WTC11 (cell line): ENCODE data around the gene RCN1. TPM values are rescaled to one million over a fixed set of nuclear protein-coding genes. Genes with fewer than 3 reads are reported as not detected.

Source experiments
- ATAC-seq: fragments of 200-7000 bp; cut with Tn5 transposase; 2 replicates; pipeline ENCODE4 v1.10.0; 2021; ENCODE audit warnings: mild to moderate bottlenecking, moderate library complexity
- CTCF ChIA-PET: fragments of 300-600 bp; sonication (Branson Sonifier 250); formaldehyde crosslinking; loops from one replicate; lab custom pipeline; 2021; ENCODE audit warnings: antibody characterized with exemption; lab: Charles Lee
- POLR2A ChIA-PET: fragments of 350-600 bp; sonication (Branson Sonifier 250); formaldehyde crosslinking; loops from one replicate; lab custom pipeline; 2021; ENCODE audit warnings: antibody characterized with exemption; lab: Charles Lee
- DNase-seq: peaks from one replicate; pipeline ENCODE4 v3.0.0; 2021; ENCODE audit warnings: low spot score
- H3K27ac Mint-ChIP-seq: 2 replicates; pipeline ENCODE4 v1.8.0; 2021; ENCODE audit warnings: mixed read lengths
- H3K27me3 Mint-ChIP-seq: 2 replicates; pipeline ENCODE4 v1.8.0; 2021; ENCODE audit warnings: low read depth, mild to moderate bottlenecking, moderate library complexity, mixed read lengths
- H3K36me3 Mint-ChIP-seq: 2 replicates; pipeline ENCODE4 v1.8.0; 2021; ENCODE audit warnings: mixed read lengths
- H3K4me1 Mint-ChIP-seq: 2 replicates; pipeline ENCODE4 v1.8.0; 2022; ENCODE audit warnings: mixed read lengths
- H3K4me3 Mint-ChIP-seq: 2 replicates; pipeline ENCODE4 v1.8.0; 2021; ENCODE audit warnings: mild to moderate bottlenecking, moderate library complexity, mixed read lengths
- H3K9me3 Mint-ChIP-seq: 2 replicates; pipeline ENCODE4 v1.8.0; 2021; ENCODE audit warnings: mixed read lengths
- ATF1 ChIP-seq: sonication (generic); formaldehyde crosslinking; IDR thresholded peaks from 2 replicates; pipeline ENCODE4 v1.8.1; 2023; ENCODE audit warnings: mild to moderate bottlenecking, moderate library complexity, missing genetic modification reagents
- ATF6 ChIP-seq: sonication (generic); formaldehyde crosslinking; IDR thresholded peaks from 2 replicates; pipeline ENCODE4 v1.8.1; 2023; ENCODE audit warnings: mild to moderate bottlenecking, missing genetic modification reagents
- CREM ChIP-seq: sonication (generic); formaldehyde crosslinking; IDR thresholded peaks from 2 replicates; pipeline ENCODE4 v1.8.1; 2022; ENCODE audit warnings: mild to moderate bottlenecking, missing genetic modification reagents, moderate library complexity
- FOXJ3 ChIP-seq: sonication (generic); formaldehyde crosslinking; IDR thresholded peaks from 2 replicates; pipeline ENCODE4 v1.9.0; 2021; ENCODE audit warnings: missing genetic modification reagents, mild to moderate bottlenecking, borderline replicate concordance
- GRHL2 ChIP-seq: fragments of 250-450 bp; sonication (Bioruptor Pico); IDR thresholded peaks from 2 replicates; pipeline ENCODE4 v1.8.0; 2022; ENCODE audit warnings: mild to moderate bottlenecking, moderate library complexity; ENCODE audit not compliant: insufficient replicate concordance, severe bottlenecking
- HMGA2 ChIP-seq: fragments of 250-450 bp; sonication (Bioruptor Pico); IDR thresholded peaks from 2 replicates; pipeline ENCODE4 v1.4.0; 2021; ENCODE audit warnings: mild to moderate bottlenecking, moderate library complexity
- IRF2 ChIP-seq: sonication (generic); formaldehyde crosslinking; IDR thresholded peaks from 2 replicates; pipeline ENCODE4 v1.8.0; 2022; ENCODE audit warnings: low read depth, missing genetic modification reagents, borderline replicate concordance
- KAT7 ChIP-seq: sonication (generic); formaldehyde crosslinking; IDR thresholded peaks from 2 replicates; pipeline ENCODE4 v1.8.1; 2023; ENCODE audit warnings: missing genetic modification reagents, mild to moderate bottlenecking, borderline replicate concordance
- MAX ChIP-seq: sonication (generic); formaldehyde crosslinking; IDR thresholded peaks from 2 replicates; pipeline ENCODE4 v1.8.0; 2022; ENCODE audit warnings: mild to moderate bottlenecking, missing genetic modification reagents
- MXD4 ChIP-seq: fragments of 250-450 bp; sonication (Bioruptor Pico); IDR thresholded peaks from 2 replicates; pipeline ENCODE4 v1.8.0; 2021; ENCODE audit warnings: mild to moderate bottlenecking, moderate library complexity, borderline replicate concordance
- PRRX2 ChIP-seq: fragments of 250-450 bp; sonication (Bioruptor Pico); IDR thresholded peaks from 2 replicates; pipeline ENCODE4 v1.8.0; 2021; ENCODE audit warnings: mild to moderate bottlenecking
- SMAD3 ChIP-seq: sonication (generic); formaldehyde crosslinking; IDR thresholded peaks from 2 replicates; pipeline ENCODE4 v1.8.0; 2022; ENCODE audit warnings: missing genetic modification reagents, mild to moderate bottlenecking, borderline replicate concordance
- SMAD4 ChIP-seq: sonication (generic); formaldehyde crosslinking; IDR thresholded peaks from 2 replicates; pipeline ENCODE4 v1.8.0; 2022; ENCODE audit warnings: mild to moderate bottlenecking, missing genetic modification reagents
- SP1 ChIP-seq: sonication (generic); formaldehyde crosslinking; conservative IDR thresholded peaks from 2 replicates; pipeline ENCODE4 v1.8.1; 2022; ENCODE audit warnings: missing genetic modification reagents
- TEAD1 ChIP-seq: sonication (generic); formaldehyde crosslinking; IDR thresholded peaks from 2 replicates; pipeline ENCODE4 v1.8.0; 2022; ENCODE audit warnings: mild to moderate bottlenecking, missing genetic modification reagents
- TEAD4 ChIP-seq: sonication (generic); formaldehyde crosslinking; IDR thresholded peaks from 2 replicates; pipeline ENCODE4 v1.8.0; 2022; ENCODE audit warnings: mild to moderate bottlenecking, missing genetic modification reagents
- ZNF121 ChIP-seq: sonication (generic); formaldehyde crosslinking; IDR thresholded peaks from 2 replicates; pipeline ENCODE4 v1.8.0; 2023; ENCODE audit warnings: missing genetic modification reagents
- ZNF263 ChIP-seq: sonication (generic); formaldehyde crosslinking; IDR thresholded peaks from 2 replicates; pipeline ENCODE4 v1.8.1; 2022; ENCODE audit warnings: low read depth, mild to moderate bottlenecking, moderate library complexity, missing genetic modification reagents
- ZNF281 ChIP-seq: sonication (generic); formaldehyde crosslinking; IDR thresholded peaks from 2 replicates; pipeline ENCODE4 v1.8.0; 2023; ENCODE audit warnings: mild to moderate bottlenecking, missing genetic modification reagents
- ZNF423 ChIP-seq: fragments of 250-450 bp; sonication (Bioruptor Pico); IDR thresholded peaks from 2 replicates; pipeline ENCODE4 v2.1.2; 2022; ENCODE audit warnings: mild to moderate bottlenecking, moderate library complexity
- ZNF671 ChIP-seq: fragments of 250-450 bp; sonication (Bioruptor Pico); IDR thresholded peaks from 2 replicates; pipeline ENCODE4 v1.8.0; 2021; ENCODE audit warnings: mild to moderate bottlenecking
- ZSCAN18 ChIP-seq: fragments of 250-450 bp; sonication (Bioruptor Pico); IDR thresholded peaks from 2 replicates; pipeline ENCODE4 v2.1.2; 2022; ENCODE audit warnings: mild to moderate bottlenecking, moderate library complexity
- total RNA-seq: library from RNA; stranded (reverse); gene quantifications from 3 replicates; pipeline ENCODE4 v1.2.3, GENCODE V29; 2021
- TF ChIP-seq, protein P1 (sequence below): sonication (generic); formaldehyde crosslinking; IDR thresholded peaks from 2 replicates; pipeline ENCODE4 v1.8.1; 2023; ENCODE audit warnings: mild to moderate bottlenecking, missing genetic modification reagents, moderate library complexity
- TF ChIP-seq, protein P2 (sequence below): sonication (generic); formaldehyde crosslinking; conservative IDR thresholded peaks from 2 replicates; pipeline ENCODE4 v1.8.1; 2022; ENCODE audit warnings: mild to moderate bottlenecking, missing genetic modification reagents
- TF ChIP-seq, protein P3 (sequence below): sonication (generic); formaldehyde crosslinking; IDR thresholded peaks from 2 replicates; pipeline ENCODE4 v1.8.1; 2022; ENCODE audit warnings: low read depth, mild to moderate bottlenecking, moderate library complexity, missing genetic modification reagents, borderline replicate concordance

Gene RCN1
- total RNA-seq, 1 experiment from 2014 or later, result 96.2 TPM

DNA sequence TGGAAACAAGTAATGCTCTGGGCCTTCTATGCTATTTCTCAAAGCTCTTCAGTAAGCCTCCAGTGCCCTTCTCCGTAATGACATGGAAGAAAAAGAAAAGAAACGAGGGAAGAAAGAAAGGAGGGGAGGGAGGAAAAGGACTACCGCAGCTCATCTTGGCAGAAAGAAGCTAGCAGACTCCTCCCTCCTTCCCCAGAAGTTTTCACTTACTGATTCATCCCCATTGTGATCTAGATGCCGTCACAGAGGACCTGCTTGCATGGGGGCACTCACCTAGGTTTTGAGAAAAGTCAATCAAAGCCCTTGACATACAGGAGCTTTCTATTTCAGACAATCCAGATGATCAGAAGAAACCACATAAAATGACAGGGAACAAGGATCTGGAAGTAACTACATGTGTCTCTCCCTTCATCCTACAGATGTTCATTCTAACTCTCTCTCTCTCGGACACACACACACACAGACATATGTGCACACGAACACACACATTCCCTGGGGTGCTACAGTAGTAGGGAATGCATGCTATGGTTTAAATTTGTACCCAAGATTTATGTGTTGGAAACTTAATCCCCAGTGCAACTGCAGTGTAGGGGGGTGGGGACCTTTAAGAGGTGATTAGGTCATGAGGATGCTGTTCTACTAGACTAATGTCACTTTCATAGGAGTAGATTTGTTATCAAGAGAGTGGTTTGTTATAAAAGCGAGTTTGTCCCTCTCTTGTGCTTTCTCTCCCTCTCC, 37.6 kb upstream of the RCN1 start:
- H3K4me1 Mint-ChIP-seq, result 0 out of 2 replicates have a peak, but pooled peaks cover 4% of the 10 kb centered on the region
- TF ChIP-seq PRRX2 (CRISPR knock-in tag) (no peak), IRF2 (CRISPR knock-in tag) (no peak), ZNF263 (CRISPR knock-in tag) (no peak), TEAD1 (CRISPR knock-in tag) (no peak), ATF6 (CRISPR knock-in tag) (no peak), MAX (CRISPR knock-in tag) (no peak), ATF1 (CRISPR knock-in tag) (no peak), HMGA2 (CRISPR knock-in tag) (no peak), ZNF121 (CRISPR knock-in tag) (no peak), ZNF671 (CRISPR knock-in tag) (no peak), SP1 (CRISPR knock-in tag) (no peak), GRHL2 (CRISPR knock-in tag) (no peak), TEAD4 (no peak), SMAD3 (CRISPR knock-in tag) (no peak), MXD4 (CRISPR knock-in tag) (no peak), CREM (CRISPR knock-in tag) (no peak), ZSCAN18 (CRISPR knock-in tag) (no peak), FOXJ3 (CRISPR knock-in tag) (no peak)
- TF ChIP-seq, protein P1, sequence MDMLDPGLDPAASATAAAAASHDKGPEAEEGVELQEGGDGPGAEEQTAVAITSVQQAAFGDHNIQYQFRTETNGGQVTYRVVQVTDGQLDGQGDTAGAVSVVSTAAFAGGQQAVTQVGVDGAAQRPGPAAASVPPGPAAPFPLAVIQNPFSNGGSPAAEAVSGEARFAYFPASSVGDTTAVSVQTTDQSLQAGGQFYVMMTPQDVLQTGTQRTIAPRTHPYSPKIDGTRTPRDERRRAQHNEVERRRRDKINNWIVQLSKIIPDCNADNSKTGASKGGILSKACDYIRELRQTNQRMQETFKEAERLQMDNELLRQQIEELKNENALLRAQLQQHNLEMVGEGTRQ (CRISPR knock-in tag), result no peak
- TF ChIP-seq, protein P2, sequence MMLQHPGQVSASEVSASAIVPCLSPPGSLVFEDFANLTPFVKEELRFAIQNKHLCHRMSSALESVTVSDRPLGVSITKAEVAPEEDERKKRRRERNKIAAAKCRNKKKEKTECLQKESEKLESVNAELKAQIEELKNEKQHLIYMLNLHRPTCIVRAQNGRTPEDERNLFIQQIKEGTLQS (CRISPR knock-in tag), result no peak
- no peaks in the 10 kb centered on the region for H3K36me3 Mint-ChIP-seq
- ATAC-seq (no peak), DNase-seq (no peak)
- no peak overlapping the region for H3K4me3 Mint-ChIP-seq
- ChIA-PET POLR2A (no interaction called here), CTCF (interaction anchor here (1.0 to 2.4 kb wide), 7 partner anchors 29 to 124 kb away, joined by 3 to 26 read pairs (median 5); no protein-coding TSS in a partner anchor)
- no peak overlapping the region for H3K27ac Mint-ChIP-seq
- H3K9me3 Mint-ChIP-seq, result no peaks in the 10 kb centered on the region
- H3K27me3 Mint-ChIP-seq, result peaks cover 5% of the 10 kb centered on the region

DNA sequence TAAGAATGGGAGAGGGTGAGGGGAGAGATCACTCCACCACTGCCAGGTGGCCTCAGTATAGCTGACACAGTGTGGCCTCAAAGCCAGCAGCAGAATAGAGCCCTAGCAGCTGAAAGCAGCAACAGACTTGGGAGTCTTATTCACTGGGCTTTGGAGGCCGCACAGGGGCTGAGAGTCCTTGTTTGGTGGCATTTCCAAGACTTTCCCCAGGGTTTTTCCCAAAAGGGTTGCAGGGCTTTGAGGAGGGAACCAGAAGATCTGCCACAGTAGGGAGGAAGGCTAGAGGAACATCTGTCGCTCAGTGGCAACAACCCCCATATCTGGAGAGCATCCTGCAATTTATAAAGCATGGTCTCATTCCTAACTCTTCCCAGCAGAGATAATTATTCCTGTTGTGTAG, 35.0 kb upstream of the RCN1 start:
- POLR2A ChIA-PET, result no interaction called here
- H3K4me1 Mint-ChIP-seq, result 0 out of 2 replicates have a peak, but pooled peaks cover 4% of the 10 kb centered on the region
- no peaks in the 10 kb centered on the region; the same call in 1 of the 2 replicates for H3K9me3 Mint-ChIP-seq
- no peak overlapping the region for H3K4me3 Mint-ChIP-seq
- peaks cover 2% of the 10 kb centered on the region for H3K27me3 Mint-ChIP-seq
- no peaks in the 10 kb centered on the region for H3K36me3 Mint-ChIP-seq
- DNase-seq (no peak), ATAC-seq (no peak)
- CTCF ChIA-PET, result interaction anchor here (0.8 to 1.8 kb wide), 2 partner anchors 120 to 176 kb away, joined by 4 read pairs; no protein-coding TSS in a partner anchor
- H3K27ac Mint-ChIP-seq, result no peak overlapping the region
- no peak for TF ChIP-seq ZNF121 (CRISPR knock-in tag)
- no peak for TF ChIP-seq SMAD4 (CRISPR knock-in tag)
- TF ChIP-seq, protein P3, sequence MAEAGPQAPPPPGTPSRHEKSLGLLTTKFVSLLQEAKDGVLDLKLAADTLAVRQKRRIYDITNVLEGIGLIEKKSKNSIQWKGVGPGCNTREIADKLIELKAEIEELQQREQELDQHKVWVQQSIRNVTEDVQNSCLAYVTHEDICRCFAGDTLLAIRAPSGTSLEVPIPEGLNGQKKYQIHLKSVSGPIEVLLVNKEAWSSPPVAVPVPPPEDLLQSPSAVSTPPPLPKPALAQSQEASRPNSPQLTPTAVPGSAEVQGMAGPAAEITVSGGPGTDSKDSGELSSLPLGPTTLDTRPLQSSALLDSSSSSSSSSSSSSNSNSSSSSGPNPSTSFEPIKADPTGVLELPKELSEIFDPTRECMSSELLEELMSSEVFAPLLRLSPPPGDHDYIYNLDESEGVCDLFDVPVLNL (CRISPR knock-in tag), result no peak
- TF ChIP-seq KAT7 (CRISPR knock-in tag), result no peak
- no peak for TF ChIP-seq ZNF281 (CRISPR knock-in tag)
- no peak for TF ChIP-seq ZNF423 (CRISPR knock-in tag)
